Measurements from ENCODE around the gene ZGPAT.

- no peak for TF ChIP-seq CTCF (IDR thresholded peaks at IDR 0.05; ENCODE audit: low read depth, low read length)
- TF ChIP-seq EZH2phosphoT487 (IDR thresholded peaks at IDR 0.05; ENCODE audit: low read depth) = no peak
Measured at GRCh38 chr20:63680857-63681608, 26.8 kb upstream of the ZGPAT start.
